ENCODE results near the gene MIER2.

DNA sequence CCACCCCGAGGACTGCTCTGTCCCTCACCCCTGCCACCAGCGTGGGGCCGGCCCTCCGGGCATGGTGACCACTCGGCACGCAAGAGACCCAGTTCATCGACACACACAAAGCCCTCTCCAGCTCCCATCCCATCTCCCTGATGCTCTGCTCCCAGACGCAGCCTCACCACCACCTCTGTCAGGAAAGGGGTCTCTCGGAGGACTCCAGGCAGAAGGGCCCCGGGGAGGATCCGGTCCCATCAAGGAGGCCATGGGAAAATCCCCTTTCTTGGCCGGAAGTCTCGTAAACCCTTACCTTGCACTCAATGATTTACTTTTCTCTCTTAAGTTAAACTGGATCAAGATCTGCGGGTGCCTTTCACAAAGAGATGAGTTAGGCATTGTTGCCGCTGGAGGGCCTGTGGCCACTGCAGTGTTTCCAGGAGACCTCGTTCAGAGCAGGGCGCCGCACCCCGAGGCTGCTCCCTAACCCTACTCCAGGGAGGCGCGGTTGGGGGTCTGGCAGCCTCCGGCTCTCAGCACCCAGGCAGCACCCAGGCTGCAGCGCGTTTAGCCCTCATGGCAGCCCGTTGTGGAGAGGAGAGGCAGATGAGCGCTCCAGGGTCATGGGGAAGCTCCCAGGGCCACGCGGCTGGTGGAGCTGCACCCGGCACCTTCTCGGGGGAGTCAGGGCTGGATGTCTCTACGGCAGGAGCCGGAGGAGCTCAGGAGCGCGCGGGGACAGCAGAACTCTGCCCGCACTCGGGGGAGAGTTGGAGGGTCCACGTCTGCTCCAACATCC is 33.4 kb upstream of the MIER2 start:
- TF ChIP-seq, protein P1, sequence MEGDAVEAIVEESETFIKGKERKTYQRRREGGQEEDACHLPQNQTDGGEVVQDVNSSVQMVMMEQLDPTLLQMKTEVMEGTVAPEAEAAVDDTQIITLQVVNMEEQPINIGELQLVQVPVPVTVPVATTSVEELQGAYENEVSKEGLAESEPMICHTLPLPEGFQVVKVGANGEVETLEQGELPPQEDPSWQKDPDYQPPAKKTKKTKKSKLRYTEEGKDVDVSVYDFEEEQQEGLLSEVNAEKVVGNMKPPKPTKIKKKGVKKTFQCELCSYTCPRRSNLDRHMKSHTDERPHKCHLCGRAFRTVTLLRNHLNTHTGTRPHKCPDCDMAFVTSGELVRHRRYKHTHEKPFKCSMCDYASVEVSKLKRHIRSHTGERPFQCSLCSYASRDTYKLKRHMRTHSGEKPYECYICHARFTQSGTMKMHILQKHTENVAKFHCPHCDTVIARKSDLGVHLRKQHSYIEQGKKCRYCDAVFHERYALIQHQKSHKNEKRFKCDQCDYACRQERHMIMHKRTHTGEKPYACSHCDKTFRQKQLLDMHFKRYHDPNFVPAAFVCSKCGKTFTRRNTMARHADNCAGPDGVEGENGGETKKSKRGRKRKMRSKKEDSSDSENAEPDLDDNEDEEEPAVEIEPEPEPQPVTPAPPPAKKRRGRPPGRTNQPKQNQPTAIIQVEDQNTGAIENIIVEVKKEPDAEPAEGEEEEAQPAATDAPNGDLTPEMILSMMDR (conservative IDR thresholded peaks at IDR 0.05; ENCODE audit: low read depth, low read length): no peak
- no peak for TF ChIP-seq EZH2 (IDR thresholded peaks at IDR 0.05; ENCODE audit: low read length, unreplicated experiment)
